ENCODE measurements around the gene PRRG4.

DNA sequence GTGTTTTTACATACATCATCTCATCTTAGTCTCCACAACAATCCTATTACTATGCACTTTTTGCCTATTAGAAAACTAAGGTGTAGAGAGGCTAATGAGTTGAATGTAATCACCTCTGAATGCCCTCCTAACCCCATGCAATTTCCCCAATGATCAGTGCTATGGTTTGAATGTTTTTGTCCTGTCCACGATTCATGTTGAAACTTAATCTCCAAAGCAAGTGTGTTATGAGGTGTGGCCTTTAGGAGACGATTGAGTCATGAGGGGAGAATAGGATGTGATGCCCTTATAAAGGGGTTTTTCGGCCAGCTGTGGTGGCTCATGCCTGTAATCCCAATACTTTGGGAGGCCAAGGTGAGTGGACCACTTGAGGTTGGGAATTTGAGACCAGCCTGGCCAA lies 33.3 kb upstream of the PRRG4 start:
- TF ChIP-seq, protein P1, sequence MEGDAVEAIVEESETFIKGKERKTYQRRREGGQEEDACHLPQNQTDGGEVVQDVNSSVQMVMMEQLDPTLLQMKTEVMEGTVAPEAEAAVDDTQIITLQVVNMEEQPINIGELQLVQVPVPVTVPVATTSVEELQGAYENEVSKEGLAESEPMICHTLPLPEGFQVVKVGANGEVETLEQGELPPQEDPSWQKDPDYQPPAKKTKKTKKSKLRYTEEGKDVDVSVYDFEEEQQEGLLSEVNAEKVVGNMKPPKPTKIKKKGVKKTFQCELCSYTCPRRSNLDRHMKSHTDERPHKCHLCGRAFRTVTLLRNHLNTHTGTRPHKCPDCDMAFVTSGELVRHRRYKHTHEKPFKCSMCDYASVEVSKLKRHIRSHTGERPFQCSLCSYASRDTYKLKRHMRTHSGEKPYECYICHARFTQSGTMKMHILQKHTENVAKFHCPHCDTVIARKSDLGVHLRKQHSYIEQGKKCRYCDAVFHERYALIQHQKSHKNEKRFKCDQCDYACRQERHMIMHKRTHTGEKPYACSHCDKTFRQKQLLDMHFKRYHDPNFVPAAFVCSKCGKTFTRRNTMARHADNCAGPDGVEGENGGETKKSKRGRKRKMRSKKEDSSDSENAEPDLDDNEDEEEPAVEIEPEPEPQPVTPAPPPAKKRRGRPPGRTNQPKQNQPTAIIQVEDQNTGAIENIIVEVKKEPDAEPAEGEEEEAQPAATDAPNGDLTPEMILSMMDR (conservative IDR thresholded peaks at IDR 0.05) = no peak
- no peak for TF ChIP-seq EZH2 (IDR thresholded peaks at IDR 0.05; ENCODE audit: low read depth)

Measured in PC-9 (cell line).